PFSK-1 (cell line): ENCODE results near the gene LCORL.

Source experiments
- FOXP2 ChIP-seq: optimal IDR thresholded peaks from 2 replicates; pipeline ENCODE3; 2011; ENCODE audit warnings: borderline replicate concordance, control low read depth, inconsistent platforms; ENCODE audit not compliant: insufficient read depth; ENCODE audit errors: extremely low read length, extremely low read depth
- POLR2AphosphoS5 ChIP-seq: IDR thresholded peaks from 2 replicates; pipeline ENCODE4 v1.6.1; 2012; ENCODE audit warnings: low read depth, mild to moderate bottlenecking, control low read depth, low read length, moderate library complexity
- SIN3A ChIP-seq: IDR thresholded peaks from 2 replicates; pipeline ENCODE4 v1.6.1; 2012; ENCODE audit warnings: mild to moderate bottlenecking, low read length, moderate library complexity, borderline replicate concordance; ENCODE audit not compliant: insufficient read depth
- TAF1 ChIP-seq: IDR thresholded peaks from 2 replicates; pipeline ENCODE4 v1.6.1; 2012; ENCODE audit warnings: low read length, control low read depth, borderline replicate concordance; ENCODE audit not compliant: insufficient read depth
- TF ChIP-seq, protein P1 (sequence below), 2 experiments: IDR thresholded peaks; 2 replicates each; pipeline versions ENCODE4 v1.6.1 to v1.8.0; 2011 to 2012; ENCODE audit warnings: low read depth in 2 of 2, low read length in 2 of 2, control low read depth in 1 of 2, inconsistent platforms in 1 of 2, mild to moderate bottlenecking in 1 of 2, moderate library complexity in 1 of 2; ENCODE audit not compliant: insufficient read depth in 1 of 2

Gene LCORL

DNA sequence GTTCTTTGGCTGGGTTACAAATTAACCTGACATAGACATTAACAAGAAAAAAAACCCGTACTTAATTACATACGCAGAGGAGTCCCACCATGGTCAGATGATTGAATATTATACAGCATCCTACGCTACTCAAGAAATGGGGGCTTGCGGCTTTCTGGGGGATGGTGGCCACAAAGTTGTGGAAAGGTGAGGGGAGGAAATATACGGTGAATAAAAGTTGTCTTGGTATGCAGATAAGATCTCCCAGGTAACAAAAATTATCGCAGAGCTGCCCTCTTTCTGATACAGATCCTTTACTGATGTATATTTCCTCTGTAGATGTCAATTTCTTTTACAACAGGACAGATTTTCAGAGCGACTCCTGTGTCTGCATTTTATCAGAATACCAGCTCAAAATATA, 211.9 kb downstream of the LCORL start:
- TF ChIP-seq, protein P1, sequence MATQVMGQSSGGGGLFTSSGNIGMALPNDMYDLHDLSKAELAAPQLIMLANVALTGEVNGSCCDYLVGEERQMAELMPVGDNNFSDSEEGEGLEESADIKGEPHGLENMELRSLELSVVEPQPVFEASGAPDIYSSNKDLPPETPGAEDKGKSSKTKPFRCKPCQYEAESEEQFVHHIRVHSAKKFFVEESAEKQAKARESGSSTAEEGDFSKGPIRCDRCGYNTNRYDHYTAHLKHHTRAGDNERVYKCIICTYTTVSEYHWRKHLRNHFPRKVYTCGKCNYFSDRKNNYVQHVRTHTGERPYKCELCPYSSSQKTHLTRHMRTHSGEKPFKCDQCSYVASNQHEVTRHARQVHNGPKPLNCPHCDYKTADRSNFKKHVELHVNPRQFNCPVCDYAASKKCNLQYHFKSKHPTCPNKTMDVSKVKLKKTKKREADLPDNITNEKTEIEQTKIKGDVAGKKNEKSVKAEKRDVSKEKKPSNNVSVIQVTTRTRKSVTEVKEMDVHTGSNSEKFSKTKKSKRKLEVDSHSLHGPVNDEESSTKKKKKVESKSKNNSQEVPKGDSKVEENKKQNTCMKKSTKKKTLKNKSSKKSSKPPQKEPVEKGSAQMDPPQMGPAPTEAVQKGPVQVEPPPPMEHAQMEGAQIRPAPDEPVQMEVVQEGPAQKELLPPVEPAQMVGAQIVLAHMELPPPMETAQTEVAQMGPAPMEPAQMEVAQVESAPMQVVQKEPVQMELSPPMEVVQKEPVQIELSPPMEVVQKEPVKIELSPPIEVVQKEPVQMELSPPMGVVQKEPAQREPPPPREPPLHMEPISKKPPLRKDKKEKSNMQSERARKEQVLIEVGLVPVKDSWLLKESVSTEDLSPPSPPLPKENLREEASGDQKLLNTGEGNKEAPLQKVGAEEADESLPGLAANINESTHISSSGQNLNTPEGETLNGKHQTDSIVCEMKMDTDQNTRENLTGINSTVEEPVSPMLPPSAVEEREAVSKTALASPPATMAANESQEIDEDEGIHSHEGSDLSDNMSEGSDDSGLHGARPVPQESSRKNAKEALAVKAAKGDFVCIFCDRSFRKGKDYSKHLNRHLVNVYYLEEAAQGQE (IDR thresholded peaks at IDR 0.05; ENCODE audit: insufficient read depth in 1 of 2, low read depth in 2 of 2, low read length in 2 of 2): no peak
- no peak for TF ChIP-seq FOXP2
- TF ChIP-seq SIN3A: no peak
- no peak for TF ChIP-seq POLR2AphosphoS5
- no peak for TF ChIP-seq TAF1

DNA sequence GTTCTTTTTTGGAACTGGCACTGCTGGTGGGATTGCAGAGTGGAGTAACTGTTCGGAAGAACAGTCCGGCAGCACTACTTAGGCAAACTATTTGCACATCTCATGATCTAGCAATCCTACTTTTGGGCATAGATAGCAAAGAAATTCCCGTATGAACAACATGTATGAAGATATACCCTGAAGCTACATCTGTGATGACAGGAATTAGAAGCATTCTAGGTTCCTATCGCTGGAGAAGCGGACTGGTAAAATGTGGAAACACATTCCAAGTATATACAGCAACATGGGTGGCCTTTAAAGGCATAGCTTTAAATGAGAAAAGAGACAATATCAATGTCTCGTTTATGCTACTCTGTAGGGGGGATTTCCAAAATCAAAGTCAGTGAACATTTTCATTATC, 214.1 kb downstream of the LCORL start:
- no peak for TF ChIP-seq TAF1
- no peak for TF ChIP-seq SIN3A
- TF ChIP-seq, protein P1 (IDR thresholded peaks at IDR 0.05; ENCODE audit: insufficient read depth in 1 of 2, low read depth in 2 of 2, low read length in 2 of 2): no peak
- TF ChIP-seq FOXP2: no peak
- no peak for TF ChIP-seq POLR2AphosphoS5

DNA sequence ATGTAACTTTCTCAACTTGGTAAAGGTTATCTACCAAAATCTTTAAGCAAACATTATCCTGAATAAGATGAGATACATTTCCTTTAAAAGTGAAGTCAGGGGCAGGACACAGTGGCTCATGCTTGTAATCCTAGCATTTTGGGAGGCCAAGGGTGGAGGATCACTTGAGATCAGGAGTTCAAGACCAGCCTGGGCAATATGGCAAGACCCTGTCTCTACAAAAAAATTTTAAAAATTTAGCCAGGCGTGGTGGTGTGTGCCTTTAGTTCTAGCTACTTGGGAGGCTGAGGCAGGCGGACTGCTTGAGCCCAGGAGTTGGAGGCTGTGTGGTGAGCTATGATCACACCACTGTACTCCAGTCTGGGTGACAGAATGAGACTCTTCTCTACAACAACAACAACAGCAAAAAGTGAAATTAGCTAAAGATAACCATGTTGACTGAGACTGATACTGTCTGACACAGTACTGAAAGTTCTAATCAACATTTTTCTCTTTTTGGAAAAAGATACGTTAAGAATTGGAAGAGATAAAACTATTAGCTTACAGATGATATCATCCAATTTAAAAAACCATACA, 215.9 kb downstream of the LCORL start:
- TF ChIP-seq TAF1 (no peak), FOXP2 (no peak), SIN3A (no peak), POLR2AphosphoS5 (no peak)
- TF ChIP-seq, protein P1 (IDR thresholded peaks at IDR 0.05; ENCODE audit: insufficient read depth in 1 of 2, low read depth in 2 of 2, low read length in 2 of 2): no peak

- no peak for TF ChIP-seq FOXP2
- TF ChIP-seq SIN3A: no peak
- no peak for TF ChIP-seq POLR2AphosphoS5
- TF ChIP-seq, protein P1 (IDR thresholded peaks at IDR 0.05; ENCODE audit: insufficient read depth in 1 of 2, low read depth in 2 of 2, low read length in 2 of 2): no peak
- TF ChIP-seq TAF1: no peak
These were observed 223.7 kb downstream of the LCORL start for GRCh38 chr4:17797808-17798207.

DNA sequence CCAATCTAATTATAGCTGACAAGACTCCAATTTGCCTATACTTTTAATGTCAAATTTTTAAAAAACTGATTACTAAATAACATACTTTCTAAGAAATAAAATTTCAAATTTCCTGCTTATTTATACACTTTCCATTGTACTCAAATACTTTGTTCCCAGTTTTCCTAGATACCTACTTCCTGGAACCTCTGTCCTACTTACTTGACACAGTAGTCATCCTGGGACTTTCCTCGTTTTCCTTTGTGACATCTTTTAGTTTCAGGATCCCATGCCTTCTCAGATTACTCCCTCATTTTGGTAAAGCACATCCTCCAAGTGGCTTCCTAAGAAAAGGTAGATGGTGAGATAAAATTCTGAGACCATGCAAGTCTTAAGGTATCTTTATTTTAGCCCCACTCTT, 226.8 kb downstream of the LCORL start:
- TF ChIP-seq FOXP2: no peak
- TF ChIP-seq TAF1: no peak
- no peak for TF ChIP-seq POLR2AphosphoS5
- TF ChIP-seq, protein P1 (IDR thresholded peaks at IDR 0.05; ENCODE audit: insufficient read depth in 1 of 2, low read depth in 2 of 2, low read length in 2 of 2): no peak
